ENCODE data around the gene GMDS.

The GMDS gene

GRCh38 chr6:2240961-2241360, 4.4 kb downstream of the GMDS start:
- no peak for DNase-seq (ENCODE audit: low read depth)

DNA sequence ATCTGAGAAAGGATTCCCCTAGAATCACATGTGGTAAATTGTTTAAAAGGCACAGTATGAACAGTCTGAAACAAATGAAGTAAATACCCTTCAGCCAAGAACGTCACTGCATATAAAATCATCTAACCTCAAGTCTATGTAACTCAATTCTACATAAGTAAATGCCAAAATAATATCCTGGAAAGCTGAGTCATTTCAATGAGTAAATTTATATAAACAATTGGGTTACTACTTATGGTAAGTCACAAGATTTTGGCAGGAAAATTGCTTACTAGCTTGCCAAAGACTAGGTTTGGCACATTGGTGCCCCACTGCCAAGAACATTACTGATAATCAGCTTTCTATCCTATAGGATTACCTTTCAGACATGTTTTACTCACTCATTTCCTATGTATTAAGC, 8.4 kb downstream of the GMDS start:
- no peak for DNase-seq (ENCODE audit: low read depth)

DNA sequence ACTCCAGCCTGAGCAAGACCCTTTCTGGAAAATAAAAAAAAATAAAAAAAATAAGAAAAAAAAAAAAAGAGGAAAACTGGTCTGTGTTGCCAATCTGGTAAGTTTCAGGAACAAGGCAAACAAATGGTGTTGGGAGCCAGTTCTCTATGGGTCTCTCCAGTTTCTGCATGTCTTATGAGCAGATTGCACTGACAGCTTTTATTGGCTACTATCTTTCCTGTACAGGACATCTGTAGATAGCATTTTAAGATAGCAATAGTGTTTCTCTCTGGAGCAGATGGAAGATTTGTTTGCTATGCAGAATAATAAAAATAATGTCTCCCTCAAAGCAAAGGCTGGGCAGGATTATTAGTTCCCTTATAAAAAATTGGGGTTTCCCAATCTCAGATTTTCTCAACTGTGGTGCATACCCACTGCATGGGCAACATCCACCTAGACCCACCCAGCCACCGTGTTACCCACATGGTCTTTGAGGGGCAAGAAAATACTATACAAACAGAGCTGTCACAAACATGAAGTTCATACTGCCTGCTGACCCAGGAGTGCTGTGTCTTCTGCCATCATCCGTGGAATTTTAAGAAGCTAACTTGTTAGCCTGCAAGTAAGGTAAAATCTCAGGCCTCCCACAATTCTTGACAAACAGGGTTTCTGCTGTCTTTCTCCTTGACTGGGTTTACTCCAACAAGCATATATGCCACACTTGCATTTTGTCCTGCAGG, 9.5 kb downstream of the GMDS start:
- no peak for DNase-seq (ENCODE audit: low read depth)

DNA sequence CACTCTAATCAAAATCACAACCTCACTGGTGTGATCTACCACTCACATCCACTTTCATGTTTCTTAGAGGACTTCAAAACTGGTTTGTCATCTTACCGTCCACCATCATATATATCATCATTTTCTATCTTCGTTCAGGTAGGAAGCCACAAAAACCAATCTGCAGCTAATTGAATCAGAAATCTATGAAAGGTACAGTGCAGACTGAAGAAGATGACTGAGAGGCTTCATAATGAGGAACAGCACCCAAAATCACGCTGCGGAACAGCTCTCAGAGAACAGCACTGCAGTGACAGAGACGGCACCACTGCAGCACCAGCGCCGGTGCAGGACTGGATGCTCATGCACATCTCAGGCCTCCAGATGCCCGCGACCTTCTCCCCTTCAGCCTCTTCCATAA, 13.0 kb downstream of the GMDS start:
- DNase-seq (ENCODE audit: low read depth), result no peak

- DNase-seq (ENCODE audit: low read depth), result no peak
Measured at GRCh38 chr6:2231438-2231837, 14.0 kb downstream of the GMDS start.

- DNase-seq (ENCODE audit: low read depth), result no peak
Measured at GRCh38 chr6:2230659-2231277, 14.6 kb downstream of the GMDS start.

- no peak for DNase-seq (ENCODE audit: low read depth)
Measured at GRCh38 chr6:2229742-2230141, 15.7 kb downstream of the GMDS start.

GRCh38 chr6:2229039-2229438, 16.4 kb downstream of the GMDS start:
- no peak for DNase-seq (ENCODE audit: low read depth)

- no peak for DNase-seq (ENCODE audit: low read depth)
Measured at GRCh38 chr6:2228392-2228791, 17.0 kb downstream of the GMDS start.

- no peak for DNase-seq (ENCODE audit: low read depth)
Measured at GRCh38 chr6:2226775-2227174, 18.6 kb downstream of the GMDS start.

DNA sequence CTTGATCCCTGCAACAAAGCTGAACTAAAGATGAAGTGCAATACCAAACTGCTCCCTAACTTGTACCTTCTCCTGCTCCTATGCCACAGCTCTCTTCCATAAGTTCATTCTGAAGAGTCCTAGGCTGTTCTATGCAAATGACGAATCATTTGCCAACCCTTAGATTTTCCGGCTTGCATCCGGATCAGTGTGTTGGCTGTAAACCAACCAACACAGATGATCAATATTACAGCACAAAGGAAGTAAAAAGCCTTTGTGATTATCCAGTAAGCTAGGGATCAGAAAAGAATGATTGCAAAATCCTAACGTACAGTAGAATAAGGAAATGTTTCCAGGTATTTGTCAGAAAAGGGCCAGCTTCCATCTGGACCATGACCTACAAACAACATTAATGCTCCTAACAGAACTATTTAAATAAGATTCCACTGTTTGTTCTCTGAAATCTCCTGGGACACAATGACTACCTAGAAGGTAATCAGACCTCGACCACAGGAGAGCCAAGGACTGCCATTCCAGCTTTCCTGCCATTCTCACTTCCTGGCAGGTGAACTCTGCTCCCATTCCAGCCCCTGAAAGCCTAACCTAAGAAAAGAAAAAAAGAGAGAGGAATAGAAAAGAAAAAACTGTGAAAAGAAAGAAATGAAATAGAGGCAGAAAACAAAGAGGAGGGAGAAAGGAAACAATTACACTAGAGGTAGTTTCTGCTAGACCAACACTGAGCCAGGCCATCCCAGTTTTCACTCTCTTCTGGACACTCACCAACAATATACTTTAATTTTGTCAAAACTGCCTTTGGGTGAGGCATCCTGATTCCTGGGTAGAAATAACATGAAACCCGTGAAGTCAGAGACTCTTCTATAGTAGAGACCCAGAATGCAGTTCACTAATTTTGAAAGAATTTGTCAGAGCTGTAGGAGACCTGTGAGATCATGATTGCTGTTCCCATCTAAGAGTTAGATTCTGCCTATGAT, 19.7 kb downstream of the GMDS start:
- DNase-seq (ENCODE audit: low read depth), result no peak

GRCh38 chr6:2224847-2225382, 20.5 kb downstream of the GMDS start:
- DNase-seq (ENCODE audit: low read depth), result no peak

- DNase-seq (ENCODE audit: low read depth), result no peak
Measured at GRCh38 chr6:2222275-2222842, 23.0 kb downstream of the GMDS start.

DNA sequence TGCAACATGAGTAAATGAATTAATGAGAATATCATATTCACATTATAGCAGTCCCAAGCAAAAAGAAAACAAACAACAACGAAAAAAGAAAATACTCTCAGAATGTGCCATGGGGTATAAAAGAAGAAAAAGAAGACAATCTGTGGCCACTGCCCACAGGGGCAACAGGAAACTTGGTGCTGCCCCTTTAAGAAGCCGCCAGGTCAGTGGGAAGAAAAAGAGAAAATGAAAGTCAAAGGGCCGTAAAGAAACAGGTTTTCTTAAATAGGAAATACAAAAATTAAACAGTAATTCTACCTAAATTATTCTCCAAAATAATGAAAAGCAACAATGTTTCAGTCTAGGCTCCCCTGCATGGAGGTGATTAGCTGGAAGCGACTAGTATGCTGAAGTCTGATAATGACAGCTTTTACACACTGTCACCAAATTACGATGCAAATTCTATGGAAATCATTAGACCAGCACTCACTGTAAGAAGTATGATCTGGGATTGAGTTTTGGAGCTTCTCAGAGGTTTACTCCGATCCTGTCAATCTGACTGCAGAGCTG, 23.6 kb downstream of the GMDS start:
- DNase-seq (ENCODE audit: low read depth), result no peak

- no peak for DNase-seq (ENCODE audit: low read depth)
Measured at GRCh38 chr6:2220154-2220553, 25.3 kb downstream of the GMDS start.

DNA sequence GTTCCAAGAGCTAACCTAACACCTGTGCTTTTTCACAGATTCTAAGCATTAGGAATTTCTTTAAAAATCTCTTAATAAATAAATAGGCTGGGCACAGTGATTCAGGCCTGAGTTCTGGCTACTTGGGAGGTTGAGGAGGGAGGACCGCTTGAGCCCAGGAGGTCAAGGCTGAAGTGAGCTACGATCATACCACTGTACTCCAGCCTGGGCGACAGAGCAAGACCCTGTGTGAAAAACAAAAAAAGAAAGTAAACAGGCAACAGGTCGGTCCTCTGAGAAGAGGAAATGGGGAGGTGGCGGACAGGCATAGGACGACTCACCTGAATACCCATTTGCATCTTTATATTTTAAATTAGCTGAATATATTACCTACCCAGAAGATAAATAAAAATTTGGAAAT, 26.5 kb downstream of the GMDS start:
- DNase-seq (ENCODE audit: low read depth), result no peak

- no peak for DNase-seq (ENCODE audit: low read depth)
Measured at GRCh38 chr6:2216794-2217383, 28.5 kb downstream of the GMDS start.

DNA sequence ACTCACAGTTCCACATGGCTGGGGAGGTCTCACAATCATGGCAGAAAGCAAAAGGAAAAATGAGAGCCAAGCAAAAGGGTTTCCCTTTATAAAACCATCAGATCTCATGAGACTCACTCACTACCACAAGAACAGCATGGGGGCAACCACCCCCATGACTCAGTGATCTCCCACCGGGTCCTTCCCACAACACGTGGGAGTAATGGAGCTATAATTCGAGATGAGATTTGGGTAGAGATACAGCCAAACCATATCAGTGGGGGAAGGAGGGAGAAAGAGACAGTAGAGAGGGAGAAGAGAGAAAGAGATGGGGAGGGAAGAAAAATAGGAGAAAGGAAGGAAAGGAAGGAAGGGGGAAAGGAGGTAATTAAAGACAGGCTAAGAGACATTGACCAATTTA, 30.1 kb downstream of the GMDS start:
- DNase-seq (ENCODE audit: low read depth), result no peak

- DNase-seq (ENCODE audit: low read depth), result no peak
Measured at GRCh38 chr6:2213086-2213485, 32.3 kb downstream of the GMDS start.

DNA sequence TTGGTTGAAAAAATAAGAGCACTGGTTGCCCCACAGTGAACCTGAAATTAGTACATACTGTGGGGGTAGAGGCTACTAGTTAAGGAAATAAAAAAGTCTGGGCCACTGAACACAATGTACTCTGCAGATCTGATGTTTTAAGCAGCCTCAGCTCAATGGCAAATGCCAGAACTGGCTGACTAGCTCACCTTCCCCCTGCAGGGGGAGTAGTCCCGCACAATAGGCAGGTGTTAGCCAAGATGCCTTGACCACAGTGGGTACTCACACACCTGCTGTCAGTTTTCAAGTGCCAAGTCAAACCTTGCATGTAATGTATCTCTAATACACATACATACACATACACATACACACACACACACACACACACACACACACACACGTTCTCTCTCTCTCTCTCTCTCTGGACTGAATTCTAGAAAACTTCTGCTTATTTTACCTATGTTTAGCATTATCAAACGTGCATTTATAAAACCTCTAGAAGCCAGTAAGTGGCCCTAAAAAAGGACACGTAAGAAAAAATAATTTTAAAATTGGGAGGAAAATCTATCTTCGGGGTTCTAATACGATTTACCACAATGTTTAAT, 36.1 kb downstream of the GMDS start:
- peak; percentile 8 for DNase-seq (ENCODE audit: low read depth)

- DNase-seq (ENCODE audit: low read depth), result no peak
Measured at GRCh38 chr6:2208468-2208867, 36.9 kb downstream of the GMDS start.

Measured in activated T-cell treated with anti-CD3 and anti-CD28 coated beads for 24 hours (primary cell).